Kasumi-1 (cell line): ENCODE measurements around the gene AGAP3.
"Not testable (repeated sequence)": the region's sequence is repeated elsewhere in the genome, so short reads cannot be mapped to it uniquely, and the experiment has no call there.

ENCODE experiments used
- DNase-seq, 2 experiments: peaks; one replicate each; lab custom pipeline; 2025; lab: John Stamatoyannopoulos, UW

The AGAP3 gene

DNA sequence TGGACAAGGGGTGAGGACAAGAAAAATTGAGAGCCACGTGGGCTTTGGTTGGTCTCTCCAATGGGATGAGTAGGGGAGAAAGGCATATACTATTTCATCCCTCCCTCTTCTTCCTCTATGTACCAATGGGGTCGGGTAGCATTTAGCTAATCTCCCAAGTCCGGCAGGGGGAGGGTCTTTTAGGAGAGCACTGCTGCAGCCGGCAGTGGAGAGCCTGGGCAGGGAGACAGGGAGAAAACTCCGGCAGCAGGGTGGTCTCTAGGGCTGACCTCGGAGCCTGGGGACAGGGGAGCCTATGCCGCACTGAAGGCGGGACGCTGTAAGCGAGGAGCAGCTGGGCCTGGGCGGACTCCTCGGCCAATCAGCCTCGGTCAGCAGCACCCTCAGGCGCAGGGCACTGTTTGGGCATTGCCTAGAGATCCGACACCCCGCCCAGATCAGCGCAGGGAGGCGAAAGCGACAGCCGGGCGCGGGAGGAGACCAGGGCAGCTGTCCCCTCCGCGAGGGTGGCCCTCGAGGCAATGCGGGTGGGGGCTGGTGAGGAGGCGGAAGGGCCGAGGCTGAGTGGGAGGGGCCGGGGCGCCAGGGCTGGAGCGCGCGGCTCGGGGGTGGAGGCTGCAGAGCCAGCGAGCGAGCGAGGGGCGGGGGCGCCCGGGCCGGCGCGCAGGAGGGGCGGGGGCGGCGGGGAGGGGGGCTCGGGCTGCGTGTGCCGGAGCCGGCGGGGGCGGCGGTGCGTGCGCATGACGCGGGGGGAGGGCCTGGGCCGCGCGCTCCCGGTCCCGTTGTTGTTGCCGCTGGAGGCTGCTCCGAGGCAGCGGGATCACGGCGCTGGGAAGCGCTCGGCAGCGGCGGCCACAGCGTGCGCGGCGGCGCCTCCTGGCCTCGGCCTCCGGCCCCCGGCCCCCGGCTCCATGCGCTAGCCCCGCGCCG, at the start of gene AGAP3:
Gene AGAP3 (plus strand): TSS at position 785 of the 930 bp plus-strand sequence. CDS start 267 bp downstream, outside the sequence.
- DNase-seq: peak; percentile 75 to 76

GRCh38 chr7:151038951-151039849, 47.1 kb upstream of the AGAP3 start:
- peak; percentile 74 to 82 for DNase-seq

- peak; percentile 36 to 43 for DNase-seq
These were observed 46.3 kb upstream of the AGAP3 start for GRCh38 chr7:151039850-151040548.

DNA sequence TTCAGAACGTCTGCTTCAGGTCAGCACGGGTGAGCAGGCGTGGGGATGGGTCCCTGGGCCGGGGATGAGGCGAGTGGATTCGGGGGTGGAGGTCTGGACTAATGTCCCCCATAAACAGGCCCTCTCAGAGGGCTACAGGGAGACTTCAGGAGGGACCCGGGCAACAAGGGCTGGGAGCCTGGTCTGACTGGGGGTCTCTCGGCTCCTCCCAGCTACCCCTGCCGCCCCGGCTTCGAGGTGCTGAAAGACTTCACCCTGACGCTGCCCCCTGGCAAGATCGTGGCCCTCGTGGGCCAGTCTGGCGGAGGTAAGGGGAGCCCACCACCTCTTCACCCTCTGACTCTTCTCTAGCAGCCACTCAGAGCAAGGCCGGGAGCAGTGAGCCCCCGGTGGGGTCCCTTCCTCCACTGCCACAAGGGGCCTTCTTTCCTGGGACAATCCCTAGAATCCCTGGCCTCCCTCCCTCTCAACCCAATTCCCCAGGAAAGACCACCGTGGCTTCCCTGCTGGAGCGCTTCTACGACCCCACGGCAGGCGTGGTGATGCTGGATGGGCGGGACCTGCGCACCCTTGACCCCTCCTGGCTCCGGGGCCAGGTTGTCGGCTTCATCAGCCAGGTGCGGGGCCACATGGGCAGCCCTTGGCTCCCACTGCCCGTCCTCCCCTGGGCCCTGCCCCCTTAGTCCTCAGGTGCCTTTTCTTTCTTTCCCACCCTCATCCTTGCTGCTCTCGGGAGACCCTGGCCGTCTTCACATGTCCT, 45.5 kb upstream of the AGAP3 start:
- DNase-seq: no peak

DNA sequence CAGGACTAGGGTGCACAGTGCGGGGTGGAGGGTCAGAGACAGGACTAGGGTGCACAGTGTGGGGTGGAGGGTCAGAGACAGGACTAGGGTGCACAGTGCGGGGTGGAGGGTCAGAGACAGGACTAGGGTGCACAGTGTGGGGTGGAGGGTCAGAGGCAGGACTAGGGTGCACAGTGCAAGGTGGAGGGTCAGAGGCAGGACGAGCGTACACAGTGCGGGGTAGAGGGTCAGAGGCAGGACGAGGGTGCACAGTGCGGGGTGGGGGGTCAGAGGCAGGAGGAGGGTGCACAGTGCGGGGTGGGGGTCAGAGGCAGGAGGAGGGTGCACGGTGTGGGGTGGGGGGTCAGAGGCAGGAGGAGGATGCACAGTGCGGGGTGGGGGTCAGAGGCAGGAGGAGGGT, 42.8 kb upstream of the AGAP3 start:
- DNase-seq: not testable (repeated sequence)

DNA sequence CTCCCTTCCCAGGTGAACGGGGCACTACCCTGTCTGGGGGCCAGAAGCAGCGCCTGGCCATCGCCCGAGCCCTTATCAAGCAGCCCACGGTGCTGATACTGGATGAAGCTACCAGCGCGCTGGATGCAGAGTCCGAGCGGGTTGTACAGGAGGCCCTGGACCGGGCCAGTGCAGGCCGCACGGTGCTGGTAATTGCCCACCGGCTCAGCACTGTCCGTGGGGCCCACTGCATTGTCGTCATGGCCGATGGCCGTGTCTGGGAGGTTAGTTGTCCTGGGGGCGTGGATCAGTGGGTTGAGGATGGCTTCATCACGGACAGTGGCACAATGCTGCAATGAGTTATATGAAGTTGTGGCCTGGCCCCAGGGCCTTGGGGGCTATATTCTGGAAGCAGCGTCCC, 42.3 kb upstream of the AGAP3 start:
- no peak for DNase-seq

GRCh38 chr7:151045262-151045661, 41.0 kb upstream of the AGAP3 start:
- no peak for DNase-seq

DNA sequence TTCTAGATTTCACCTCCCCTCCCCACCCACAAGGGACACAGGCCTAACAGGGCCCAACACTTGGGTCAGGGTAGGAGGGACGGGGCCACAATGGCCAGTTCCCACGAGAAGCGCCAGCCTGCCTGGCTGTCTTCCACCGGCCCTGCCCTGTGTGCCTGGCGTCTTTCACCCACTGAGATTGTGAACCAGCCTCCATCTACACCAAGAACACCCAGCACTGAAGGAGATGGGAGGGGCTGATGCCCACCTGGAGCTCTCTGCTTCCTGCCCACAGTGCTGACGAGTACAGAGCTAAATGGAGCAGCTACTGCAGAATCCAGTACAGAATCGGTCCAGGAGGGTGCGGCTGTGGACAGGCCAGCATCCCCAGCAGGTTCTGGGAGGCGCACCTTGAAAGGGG, 40.3 kb upstream of the AGAP3 start:
- DNase-seq: no peak

DNA sequence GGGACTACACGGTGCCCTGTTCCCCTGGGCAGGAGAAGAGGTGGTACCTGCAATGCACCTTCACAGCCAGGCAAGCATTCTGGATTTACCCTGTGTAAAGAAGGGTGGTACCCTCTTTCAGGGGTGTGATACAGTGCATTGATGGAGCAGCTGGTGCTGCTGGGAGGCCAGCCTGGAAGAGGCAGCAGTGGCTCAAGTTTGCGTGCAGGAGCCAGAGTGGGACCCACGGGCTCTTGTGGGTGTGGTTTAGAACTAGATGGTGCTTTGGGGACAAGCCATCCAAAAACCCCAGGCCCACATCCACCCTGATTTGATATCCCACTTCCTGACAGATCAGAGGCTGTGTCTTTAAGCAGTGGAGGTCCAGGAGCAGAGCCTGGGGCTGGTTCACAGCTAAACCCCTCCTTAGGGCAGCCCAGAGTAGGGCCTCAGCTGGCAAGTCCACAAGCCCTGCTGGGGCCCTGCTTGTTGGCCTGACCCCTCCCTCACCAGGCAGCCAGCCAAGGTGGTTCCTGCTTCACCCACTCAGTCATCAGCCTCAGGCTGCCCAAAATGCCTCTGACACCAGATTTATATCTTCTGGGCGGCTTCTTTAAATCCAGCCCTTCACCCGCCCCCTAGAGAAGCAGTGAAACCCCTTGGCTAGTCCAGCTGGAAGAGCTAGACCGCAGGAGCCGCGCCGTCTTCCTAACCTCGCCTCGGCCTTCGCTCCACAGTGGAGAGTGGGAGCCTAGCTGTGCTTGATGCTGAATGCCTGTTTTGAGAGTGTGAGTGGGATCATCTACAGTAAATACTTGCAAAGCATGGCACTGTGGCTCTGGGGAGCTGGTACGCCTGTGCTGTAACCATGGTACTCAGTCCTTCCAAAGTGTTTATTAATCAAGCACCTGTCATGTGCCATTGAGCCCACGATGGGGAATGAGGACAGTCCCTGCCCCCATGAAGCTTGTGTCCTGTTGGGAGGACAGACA, 39.4 kb upstream of the AGAP3 start:
- DNase-seq: no peak

- DNase-seq: no peak
These were observed 38.1 kb upstream of the AGAP3 start, which contains the start of gene ASIC3 for GRCh38 chr7:151047976-151048815. TSS of gene ASIC3 (plus strand) at chr7:151048531. CDS start at chr7:151048886, 355 bp downstream.

DNA sequence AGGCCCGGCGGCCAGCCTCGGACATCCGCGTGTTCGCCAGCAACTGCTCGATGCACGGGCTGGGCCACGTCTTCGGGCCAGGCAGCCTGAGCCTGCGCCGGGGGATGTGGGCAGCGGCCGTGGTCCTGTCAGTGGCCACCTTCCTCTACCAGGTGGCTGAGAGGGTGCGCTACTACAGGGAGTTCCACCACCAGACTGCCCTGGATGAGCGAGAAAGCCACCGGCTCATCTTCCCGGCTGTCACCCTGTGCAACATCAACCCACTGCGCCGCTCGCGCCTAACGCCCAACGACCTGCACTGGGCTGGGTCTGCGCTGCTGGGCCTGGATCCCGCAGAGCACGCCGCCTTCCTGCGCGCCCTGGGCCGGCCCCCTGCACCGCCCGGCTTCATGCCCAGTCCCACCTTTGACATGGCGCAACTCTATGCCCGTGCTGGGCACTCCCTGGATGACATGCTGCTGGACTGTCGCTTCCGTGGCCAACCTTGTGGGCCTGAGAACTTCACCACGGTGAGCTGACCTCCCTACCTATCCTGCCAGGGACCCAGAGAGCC, 37.3 kb upstream of the AGAP3 start:
- DNase-seq: no peak

DNA sequence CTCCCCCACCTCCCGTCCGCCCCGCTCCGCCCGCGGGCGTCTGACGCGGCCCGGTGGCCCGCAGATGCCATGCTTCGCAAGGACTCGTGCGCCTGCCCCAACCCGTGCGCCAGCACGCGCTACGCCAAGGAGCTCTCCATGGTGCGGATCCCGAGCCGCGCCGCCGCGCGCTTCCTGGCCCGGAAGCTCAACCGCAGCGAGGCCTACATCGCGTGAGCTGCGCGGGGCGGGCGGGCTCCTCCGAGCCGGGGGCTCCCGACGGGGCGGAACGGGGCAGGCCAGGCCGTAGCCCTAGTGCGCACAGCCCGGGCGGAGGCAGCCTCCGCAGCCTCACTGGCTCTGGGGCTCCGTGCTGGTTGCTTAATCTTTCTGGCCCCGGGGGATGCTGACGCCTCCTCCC, 35.2 kb upstream of the AGAP3 start:
- DNase-seq: peak; percentile 46 to 59

DNA sequence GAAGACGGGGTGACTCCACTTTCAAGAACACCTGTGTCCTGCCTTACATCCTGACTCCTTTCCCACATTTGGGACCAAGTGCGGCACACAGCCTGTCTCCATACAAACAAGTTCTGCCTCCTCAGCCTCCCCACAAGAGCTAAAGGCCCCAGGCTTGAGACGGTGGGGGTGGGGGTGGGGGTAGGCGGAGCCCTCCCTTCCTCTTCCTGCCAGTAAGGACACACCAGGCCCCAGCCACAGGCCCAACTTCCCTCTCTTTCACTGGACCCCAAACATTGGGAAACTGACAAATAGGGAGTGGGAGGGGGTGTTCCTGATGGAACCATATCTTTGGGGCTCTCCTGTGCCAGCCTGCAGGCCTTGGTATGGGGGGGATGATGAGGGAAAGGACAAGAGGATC, 33.2 kb upstream of the AGAP3 start:
- peak; percentile 31 to 35 for DNase-seq

DNA sequence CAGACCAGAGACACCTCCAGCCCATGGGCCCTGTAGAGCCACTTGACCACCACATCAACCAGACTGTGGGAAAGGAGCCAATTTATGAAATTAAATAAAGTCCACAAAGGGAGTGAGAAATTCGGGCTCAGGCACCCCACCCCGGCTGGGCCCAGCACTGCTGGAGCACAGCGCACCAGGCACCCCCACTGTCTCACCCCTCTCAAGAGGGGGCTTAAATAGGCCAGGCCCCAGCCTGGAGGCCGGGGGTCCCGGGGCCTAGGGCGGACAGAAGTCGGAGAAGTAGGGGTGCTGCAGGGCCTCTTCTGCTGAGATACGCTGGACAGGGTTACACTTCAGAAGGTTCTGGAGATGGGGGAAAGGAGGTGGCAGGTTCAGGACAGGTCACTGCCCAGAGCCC, 32.5 kb upstream of the AGAP3 start:
- DNase-seq: no peak

DNA sequence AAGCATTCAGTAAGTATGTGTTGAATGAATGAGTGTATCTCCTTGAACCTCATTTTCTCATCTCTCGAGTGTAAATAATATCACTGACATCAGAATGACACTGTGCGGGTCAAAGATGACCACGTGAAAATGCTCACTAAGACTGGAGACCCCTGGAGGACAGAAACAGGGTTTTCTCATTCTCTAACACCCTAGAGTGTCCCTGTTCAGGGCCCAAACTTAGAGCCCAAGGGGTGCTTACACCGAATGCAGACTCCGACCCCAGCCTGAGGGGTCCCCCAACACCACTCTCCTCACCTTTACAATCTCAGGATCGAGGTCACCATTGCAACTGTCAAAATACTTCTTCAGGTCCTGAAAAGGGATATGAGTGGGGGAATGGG, 30.0 kb upstream of the AGAP3 start:
- no peak for DNase-seq

DNA sequence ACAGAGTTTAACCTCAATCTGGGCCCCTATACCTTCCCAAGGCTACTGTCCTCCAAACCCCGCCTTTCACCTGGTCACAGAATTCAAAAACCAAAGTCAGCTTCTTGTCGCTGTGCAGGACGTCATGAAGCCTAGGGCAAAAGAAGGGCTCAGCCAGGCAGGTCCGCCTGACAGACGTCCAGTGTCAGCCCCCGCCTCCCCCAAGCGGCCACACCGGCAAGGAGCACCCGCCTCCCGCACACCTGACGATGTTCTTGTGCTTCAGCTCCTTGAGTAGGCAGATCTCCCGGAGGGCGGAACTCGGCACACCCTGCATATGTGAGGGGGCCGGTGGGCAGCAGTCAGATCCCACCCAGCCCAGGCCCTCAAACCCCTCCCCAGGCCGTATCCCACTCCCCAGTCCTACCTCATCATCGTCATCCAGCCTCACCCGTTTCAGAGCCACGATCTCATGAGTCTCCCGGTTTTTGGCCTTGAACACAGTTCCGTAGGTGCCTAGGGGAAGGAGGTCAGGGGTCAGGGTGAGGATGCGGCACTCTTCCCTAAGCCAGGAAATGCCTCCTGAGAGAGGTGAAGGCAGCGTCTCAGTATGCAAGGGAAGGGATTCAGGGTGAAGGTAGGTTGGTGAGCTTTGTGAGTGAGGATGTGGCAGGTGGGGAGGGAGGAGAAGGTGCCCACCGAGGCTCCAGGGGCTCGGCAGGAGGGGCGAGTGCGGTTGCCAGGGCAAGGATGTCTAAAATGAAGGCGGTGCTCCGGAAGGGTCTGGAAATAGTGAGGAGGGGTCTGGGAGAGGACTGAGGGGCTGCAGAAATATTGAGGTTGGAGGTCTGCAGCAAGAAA, 29.4 kb upstream of the AGAP3 start:
- DNase-seq: no peak

DNA sequence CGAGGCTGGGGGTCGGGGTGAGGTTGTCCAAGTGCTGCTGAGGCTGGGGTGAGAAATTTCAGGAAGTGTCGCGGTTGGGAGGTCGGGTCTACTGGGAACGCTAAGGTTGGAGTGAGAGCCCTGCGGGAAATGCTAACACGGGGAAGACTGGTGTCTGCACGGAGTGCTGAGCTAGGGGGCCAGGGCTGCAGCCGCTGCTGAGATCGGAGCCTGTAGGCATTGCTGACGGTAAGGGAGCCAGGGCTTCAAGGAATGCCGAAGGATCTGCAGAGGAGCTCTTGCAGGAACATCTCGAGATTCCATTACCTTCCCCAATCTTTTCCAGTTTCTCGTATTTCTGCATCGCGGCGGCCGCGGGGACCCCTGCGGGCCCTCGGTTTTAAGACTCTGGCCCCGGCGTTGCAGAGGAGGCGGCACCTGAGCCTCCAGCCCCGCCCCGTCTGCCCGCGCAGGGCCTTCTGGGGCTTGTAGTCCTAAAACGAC, 28.7 kb upstream of the AGAP3 start, which contains the start of gene CDK5:
Gene CDK5 (minus strand): TSS at position 392 of the 483 bp plus-strand sequence. CDS start 49 bp downstream, at position 343.
- peak in 1 of 2 experiments; percentile 56 for DNase-seq
